HG03280 (cell line): ENCODE results near the gene PCYOX1L.

Experiments
- ATAC-seq: cut with Tn5 transposase; IDR thresholded peaks from one replicate; pipeline ENCODE4 v1.9.1; 2021; ENCODE audit warnings: mild to moderate bottlenecking, moderate library complexity; ENCODE audit not compliant: unreplicated experiment

Gene PCYOX1L

DNA sequence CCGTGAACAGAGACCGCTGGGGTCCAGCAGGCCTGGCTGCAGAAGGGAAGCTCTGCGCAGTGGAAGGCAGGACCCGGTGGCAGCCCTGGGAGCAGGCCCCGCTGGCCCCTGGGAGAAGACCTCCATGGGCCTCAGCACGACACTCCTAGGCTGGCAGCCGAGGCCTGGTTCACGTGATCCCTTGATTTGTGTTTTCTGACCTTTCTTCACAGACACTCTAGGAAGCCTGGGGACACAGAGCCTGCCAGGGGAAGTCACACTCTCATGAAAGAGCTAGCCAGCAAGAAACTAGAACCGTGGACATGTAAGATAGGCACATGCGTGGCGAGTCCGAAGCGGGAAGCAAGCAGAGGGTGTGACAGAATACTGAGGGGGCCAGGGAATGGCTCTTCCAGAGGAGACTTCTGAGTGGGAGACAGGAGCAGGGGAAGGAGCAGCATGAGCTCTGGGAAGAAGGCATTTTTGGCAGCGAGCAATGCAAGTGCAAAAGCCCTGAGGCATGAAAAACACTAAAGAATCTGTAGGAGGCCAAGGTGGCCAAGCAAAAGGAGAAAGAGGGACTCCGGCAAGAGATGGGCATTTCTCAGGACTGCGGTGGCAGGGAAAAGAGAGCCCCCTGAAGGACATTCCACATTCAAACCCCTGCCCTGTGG lies 47.8 kb downstream of the PCYOX1L start:
- ATAC-seq, result no peak

DNA sequence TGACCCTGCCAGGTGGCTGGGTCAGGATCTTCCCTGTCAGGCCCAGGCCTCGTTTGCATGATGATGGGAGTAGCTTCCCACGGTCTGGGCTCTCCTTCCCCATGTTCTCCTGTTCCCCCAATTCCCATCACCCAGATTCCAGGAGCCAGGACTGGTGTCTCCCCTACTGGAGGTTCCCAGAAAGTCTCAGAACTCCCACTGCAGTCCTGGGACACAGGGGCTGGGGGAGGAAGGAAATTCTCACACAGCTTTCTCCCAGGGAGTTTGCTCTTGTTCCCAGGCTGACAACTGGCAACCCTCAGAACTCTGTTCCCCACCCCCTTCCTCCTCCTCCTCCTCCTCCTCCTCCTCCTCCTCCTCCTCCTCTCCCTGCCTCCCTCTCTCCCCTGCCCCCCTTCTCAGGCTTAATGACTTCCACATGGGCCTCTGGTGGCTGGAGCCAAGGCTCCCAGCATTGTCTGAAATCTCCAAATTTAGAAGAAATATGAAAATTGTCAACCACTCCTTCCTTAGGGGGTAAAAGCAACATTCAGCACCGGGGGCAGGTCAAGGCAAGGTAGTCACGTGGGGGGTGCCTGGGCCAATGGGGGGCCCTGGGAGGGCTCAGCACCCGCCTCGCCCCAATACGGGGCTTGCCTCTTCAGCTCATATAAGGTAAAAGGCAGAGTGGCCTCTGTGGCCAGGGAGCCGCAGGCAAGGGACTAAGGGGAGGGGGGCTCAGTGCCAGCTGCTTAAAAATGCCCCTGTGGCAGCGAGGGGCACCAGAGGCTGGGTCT lies 48.5 kb downstream of the PCYOX1L start:
- no peak for ATAC-seq

DNA sequence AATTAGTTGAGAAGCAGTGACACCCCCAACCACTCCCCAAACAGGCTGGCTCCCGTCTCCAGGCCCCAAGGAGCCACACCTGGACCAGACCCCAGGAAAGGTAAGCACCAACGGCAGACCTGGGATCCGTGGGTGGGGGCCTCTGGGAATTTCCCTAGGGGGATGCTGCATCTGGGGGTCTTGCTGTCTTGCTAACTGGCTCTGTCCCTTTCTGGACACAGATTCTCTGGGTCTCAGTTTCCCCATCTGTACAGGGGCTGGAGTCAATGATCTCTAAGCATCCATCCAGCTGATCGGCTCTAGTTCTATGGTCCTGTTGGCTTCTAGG lies 49.1 kb downstream of the PCYOX1L start:
- ATAC-seq, result no peak

DNA sequence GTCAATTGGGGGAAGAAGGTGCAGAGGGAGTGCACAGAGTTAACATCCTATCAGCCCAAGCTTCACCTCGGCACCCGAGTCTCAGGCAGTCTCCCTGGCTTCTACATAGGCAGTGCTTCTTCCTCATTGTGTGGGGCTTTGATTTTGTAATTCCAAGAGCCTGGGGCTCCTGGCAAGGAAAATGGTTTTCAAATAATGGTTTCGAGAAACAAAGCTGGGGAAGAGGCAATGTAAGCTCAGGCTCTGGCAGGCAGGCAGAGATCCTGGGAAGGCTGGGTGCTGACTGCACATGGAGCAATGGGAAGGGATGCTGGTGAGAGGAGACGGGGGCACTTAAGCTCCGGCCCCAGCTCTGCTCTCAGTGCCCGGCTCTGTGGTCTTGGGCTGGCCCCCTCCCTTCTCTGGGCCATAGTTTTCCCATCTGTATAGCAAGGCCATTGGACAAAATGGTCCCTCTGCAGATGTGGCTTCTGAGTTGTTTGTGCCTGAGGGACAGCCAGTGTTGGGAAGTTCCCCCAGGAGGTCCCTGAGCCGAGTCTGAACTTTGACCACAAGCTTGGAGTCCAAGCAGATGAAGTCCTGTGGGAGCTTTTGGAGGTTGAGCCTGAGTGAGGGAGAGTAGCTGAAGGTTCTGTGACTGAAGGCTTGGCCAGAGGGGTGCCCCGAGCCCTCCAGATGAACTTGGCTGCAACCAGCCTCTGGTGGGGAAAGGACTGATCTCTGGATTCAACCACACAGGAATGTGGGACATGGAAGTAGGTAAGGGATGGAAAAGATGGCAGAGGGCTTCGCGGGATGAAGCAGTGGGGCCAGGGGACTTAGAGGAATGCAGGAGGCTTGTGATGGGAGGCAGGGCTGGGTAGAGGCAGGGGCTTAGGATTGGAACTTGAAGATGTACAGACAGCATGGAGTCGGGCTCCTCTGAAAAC lies 49.7 kb downstream of the PCYOX1L start:
- no peak for ATAC-seq

DNA sequence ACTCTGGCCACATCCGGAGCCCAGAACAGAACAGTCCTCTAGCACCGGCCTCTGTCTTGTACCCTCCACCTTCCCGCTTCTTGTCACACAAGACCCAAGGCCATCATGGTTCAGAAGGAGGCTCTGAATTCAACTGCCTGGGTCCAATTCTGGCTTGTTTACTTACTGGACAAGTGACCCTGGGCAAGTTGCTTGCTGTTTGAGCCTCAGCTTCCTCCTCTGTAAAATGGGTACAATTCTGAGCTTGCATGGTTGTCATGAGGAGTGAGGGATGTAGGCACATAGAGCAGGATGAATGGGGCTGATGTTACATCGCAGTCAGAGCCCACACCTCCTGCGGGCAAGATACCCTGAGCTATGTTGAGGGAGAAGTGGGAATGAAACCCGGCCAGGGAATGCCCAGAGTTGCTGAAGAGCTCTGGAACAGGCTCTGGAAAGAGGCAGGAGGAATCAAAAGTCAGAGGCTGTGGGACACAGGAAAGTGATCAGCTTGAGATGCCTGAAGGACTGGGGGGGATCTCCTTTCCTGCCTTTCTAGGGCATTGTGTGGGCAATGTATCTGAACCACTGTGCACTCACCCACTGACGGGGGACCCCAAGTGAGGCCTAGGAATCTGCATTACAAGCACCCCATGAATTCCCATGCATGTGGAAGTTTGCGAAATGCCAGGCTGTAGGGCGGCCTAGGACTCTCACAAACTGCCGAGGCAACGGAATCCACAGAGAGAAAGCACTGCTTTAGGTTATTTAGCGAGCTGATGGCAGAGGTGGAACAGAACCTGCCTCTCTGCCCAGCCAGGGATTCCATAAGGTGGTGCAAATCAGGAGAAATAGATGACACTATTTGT lies 50.6 kb downstream of the PCYOX1L start:
- no peak for ATAC-seq

DNA sequence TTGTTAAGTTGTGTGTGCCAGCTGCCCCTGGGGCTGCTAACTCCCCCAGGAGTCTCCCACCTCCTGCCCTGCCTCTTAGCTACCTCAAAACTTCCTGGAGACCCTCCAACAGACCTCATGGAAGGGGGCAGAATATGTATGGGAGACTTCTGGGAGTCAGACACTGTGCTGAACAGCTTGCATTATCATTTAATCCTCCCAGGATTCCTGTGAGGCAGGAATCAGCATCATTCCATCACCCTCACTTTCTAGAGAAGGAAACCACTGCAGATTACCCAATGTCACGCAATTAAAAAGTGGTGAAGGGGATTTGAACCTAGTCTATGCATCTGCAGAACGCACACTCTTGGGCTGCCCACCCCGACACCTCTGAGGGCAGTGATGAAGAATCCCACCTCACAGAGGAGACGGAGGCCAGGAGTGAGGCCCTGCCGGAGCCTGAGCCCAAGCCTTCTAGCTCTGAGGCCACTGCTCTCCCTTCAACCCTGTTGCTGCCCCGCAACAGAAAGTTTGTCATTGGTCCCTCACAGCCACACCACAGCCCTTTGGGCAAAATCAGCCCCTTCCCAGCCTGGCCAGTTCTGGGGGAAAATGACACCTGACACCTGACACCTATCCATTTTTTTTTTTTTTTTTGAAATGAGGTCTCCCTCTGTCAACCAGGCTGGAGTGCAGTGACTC lies 51.6 kb downstream of the PCYOX1L start:
- no peak for ATAC-seq

DNA sequence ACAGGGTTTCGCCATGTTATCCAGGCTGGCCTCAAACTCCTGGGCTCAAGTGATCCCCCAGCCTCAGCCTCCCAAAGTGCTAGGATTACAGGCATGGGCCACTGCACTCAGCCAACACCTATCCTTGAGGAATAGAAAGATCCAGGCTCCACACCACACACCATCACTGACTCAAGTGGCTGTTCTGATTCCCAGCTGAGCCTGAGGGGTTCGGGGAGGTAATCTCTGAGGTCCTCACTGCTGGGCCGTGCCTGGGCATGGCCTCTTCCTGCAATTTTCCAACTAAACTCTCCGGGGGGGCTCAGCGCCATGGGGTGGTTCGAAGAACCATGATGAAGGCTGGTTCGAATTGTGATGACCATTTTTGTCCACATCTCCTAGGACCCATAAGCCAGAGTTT lies 52.2 kb downstream of the PCYOX1L start:
- no peak for ATAC-seq

DNA sequence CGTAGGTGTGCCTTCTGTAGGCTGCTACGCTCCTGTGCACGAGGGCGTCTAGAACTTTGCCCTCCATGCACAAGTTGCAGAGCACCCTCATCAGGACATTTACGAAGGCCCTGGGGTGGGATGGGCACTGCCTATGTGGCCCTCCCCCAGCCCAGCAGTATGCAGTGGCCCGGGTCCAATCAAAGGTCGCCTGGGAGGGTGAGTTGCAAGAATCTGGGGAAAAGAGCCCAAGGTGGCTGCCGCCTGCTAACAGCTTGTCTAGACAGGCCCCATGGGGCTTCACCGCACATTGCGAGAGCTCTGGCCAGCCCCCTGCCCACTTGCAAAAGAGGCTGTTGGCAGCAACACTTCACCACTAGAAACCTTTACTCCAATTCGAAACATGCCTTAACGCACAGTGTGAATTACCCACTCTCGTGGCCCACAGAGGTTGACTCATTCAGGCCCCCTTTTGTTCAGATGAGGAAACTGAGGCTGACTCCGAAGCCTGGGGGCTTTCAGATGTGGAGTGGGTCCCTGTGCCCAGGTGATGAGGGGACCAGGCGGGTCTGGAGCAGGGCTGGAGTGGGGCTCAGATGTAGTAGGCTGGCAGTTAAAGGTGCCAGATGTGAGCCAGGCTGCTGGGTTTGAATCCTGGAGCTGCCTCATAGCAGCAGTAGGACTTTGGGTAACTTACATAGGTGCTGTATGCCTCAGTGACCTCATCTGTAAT lies 53.0 kb downstream of the PCYOX1L start:
- ATAC-seq, result no peak

DNA sequence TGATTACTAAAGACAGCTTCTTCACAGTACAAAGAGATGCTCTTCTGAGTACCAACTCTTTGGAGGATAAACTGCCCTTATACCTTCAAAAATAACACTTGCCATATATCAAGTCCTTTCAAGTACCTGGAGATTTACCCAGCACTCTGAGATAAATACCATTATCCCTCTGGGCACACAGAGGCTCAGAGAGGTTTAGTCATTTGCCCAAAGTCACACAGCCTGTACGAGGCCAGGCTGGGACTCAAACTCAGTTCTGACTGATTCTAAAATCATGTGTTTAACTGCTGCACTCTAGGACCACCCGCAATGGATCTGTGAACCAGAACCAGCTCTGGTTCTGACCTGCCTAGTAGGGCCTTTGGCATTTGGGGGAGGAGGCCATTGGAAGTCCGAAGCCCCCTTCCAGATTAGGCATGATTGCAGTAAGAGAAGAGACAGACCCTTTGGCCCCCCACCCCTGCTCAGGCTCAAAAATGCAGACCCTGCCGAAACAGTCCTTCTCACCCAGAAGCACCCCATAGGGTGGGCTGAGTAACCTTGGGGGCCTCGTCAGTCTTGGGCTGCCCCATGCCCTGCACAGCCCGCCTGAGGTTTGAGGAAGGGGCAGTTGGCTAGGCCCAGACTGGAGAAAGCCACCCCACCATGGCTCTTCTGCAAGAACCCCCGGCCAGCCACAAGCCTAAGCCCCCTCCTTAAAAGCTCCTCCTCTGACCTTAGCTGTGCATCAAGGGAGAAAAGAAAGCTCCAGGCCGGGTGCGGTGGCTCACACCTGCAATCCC lies 54.1 kb downstream of the PCYOX1L start:
- ATAC-seq, result no peak

DNA sequence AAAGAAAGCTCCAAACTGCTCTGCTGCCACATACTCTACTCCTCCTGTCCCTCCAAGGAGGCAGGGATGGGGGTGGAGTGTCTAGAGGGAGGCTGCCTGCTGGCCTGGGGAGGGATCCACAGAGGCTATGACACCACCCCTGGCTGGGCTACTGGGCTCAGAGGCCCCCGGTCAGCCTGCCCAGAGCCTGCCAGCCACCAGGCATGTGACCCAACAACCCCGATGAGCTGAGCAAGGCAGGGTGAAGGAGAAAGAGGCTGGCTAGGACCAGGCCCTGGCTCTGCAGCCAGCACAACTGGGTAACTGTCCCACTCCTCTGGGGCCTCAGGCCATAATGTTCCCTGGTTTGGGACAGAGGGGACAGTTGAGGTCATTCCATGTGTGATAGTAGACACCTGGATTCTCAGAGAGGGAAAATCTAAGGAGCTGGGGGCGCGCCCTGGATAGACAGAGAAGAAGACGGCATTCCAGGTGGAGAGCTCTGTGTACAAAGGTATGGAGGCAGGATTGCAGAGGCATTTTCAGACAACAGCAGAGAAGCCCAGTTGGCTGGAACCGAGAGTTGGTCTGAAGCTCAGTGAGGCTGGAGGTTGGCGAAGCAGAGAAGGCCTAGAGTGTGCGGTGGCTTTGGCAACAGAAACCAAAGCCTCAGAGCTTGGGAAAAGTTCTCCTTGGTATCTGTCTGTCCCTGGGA lies 55.1 kb downstream of the PCYOX1L start:
- ATAC-seq, result no peak

DNA sequence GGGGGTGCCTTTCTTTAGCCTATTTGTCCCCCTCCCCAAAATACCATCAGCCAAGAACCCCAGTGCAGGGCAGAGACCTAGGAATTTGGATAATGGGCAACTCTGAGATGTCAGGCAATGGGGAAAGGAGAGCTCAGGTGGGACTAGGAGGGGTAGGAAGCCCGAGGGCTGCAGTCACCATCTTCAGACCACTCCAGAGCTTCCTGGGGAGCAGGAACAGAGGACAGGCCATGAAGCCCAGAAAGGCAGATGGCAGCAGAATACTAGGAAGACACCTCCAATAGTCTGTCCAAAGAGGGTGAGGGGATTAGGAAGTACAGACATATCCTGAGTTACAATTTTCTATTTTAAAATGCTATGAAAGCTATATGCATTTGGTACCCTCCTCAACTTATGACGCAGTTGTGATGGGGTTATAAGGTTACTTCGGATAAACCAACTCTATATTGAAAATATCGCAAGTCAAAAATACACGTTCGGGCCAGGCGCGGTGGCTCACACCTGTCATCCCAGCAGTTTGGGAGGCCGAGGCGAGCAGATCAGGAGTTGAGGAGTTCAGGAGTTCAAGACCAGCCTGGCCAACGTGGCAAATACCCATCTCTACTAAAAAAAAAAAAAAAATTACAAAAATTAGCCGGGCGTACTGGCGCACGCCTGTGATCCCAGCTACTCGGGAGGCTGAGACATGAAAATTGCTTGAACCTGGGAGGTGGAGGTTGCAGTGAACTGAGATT lies 55.8 kb downstream of the PCYOX1L start:
- no peak for ATAC-seq

DNA sequence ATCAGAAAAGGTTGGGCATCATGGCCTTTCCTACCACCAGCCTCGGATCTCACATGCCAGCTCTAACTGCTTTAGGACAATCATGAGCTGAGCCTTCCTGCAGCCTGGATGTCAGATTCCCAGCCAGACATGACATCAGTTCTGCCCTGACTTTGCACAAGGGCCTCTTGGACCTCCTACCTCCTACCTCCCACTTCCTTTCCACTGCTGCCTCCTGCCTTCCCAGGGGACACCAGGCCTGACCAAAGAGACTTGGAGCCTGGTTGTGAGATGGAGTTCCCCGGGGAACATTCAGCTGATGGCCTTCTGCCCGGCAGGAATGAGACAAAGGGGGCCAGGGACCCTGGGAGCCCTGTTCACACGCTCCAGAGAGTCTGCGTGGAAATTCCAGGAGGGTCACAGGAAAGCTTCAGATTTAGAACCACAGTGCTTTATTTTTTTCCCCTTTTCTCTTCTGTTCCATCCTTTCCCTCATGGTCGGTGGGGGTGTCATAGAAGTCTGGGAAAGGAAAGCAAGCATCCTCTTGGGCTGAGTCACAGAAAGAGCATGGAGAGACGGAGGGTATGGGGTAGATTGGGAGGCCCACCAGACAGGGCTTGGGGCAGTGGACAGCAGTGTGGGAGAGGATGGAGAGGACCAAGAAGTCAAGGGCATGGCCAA lies 56.7 kb downstream of the PCYOX1L start:
- ATAC-seq, result no peak

DNA sequence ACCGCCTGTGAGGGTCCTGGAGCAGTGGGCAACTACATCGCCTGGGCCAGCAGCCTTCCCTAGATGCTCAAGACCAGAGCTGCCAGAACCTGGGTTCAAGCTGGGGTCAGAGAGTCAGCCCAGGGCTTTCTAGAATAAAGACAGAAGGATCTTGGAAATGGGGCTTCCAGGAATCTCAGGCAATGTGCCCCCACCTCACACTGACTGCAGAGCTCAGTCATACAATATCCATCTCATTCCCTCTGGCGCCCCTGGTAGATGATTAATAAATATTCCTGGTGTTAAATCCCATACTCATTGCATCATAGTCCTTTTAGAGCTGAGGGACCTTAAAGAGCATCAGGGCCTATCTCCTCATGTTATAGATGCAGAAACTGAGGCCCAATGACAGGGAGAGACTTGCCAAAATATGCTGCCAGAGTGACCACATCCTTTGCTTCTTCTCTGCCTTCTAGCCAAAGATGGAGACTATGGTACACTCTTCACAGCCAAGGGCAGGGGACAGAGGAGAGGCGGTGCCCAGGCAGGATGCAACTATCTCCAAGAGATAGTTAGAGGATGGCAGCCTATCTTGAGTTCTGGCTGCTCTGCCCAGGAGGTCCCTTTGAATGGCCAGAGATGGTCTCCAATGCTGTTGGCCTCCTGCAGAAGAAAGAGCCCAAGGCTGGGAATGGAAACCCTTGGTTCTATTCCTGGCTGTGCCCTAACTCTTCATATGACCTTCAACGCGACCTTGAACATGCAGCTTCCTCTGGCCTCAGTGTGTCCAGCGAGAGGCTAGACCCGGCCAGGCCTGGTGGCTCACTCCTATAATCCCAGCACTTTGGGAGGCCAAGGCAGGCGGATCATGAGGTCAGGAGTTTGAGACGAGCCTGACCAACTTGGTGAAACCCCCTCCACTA lies 57.5 kb downstream of the PCYOX1L start:
- no peak for ATAC-seq

DNA sequence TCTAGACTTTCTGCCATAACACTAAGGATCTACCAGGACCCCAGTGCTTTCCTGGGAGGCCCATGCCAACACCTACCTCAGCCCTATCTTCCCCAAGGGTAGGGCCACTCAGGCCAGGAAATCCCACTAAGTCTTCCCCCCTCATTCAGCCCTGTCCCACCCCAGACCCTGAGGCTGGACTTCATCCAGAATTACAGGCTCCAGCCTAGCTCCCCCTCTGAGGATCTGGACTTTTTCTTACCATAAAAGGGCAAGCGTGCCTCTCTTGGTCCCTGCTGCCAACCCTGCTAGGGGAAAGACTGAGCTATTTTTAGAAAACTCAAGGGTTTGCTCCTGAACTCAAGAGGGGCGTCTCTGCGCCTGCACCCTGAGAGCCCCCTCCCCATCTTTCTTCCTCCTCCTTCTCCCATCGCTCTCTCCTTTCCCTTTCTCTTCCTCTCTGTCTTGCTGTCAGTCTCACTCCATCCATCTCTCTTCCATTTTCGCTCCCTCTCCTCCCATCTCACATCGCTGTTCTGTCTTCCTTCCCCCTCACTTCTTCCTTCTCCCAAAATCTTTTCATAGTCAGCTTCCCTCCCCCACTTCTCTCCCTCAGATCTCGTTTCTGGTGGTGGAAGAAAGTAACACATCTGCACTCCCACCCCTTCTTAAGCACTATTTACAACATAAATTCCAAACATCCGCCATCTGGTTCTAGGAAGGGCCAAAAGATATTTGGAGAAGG lies 59.3 kb downstream of the PCYOX1L start:
- no peak for ATAC-seq

DNA sequence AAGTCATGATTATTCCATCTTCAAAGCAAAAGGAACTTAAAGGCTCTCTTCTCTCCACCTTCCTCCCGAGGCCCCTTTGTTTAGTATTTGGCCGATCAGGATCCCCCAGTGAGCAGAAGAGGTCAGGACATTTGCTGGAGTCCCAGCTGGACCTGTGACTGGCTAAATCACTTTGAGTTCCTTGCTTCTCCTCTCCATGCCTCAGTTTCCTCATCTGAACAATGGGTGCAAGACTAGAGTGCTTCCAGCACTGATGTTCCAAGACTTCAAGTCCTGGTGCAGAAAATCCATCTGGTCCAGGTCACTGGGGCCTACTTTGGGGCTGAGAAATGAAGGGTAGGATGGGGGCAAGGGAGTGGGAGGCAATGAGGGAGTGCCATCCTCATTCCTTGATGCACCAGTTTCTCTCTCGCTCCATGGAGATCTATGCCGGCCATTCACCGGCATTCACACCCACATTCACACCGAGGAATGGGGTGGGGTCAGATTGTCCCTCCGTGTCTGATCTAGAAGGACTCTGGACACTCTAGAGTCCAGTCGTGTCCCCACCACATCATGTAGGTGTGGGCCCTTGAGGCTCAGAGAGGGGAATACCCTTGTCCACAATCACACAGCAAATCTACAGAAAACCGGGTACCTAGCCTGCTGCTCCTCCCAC lies 60.0 kb downstream of the PCYOX1L start:
- no peak for ATAC-seq
